KMS-11 (cell line): Measurements from ENCODE around the gene TMEM245.

Experiments used
- H2AFZ ChIP-seq: fragments of 200-600 bp; sonication (generic); 2 replicates; pipeline ENCODE4 v1.6.1; 2016; ENCODE audit warnings: antibody characterized with exemption, mixed run types, low read depth
- H3K27ac ChIP-seq: fragments of 200-600 bp; sonication (generic); 2 replicates; pipeline ENCODE4 v1.6.1; 2016; ENCODE audit warnings: mild to moderate bottlenecking, mixed run types
- H3K27me3 ChIP-seq: fragments of 200-600 bp; sonication (generic); 2 replicates; pipeline ENCODE4 v1.6.1; 2017; ENCODE audit warnings: mild to moderate bottlenecking, low read depth, mixed run types, moderate library complexity; ENCODE audit not compliant: insufficient read depth
- H3K36me3 ChIP-seq: fragments of 200-600 bp; sonication (generic); 2 replicates; pipeline ENCODE4 v1.6.1; 2017; ENCODE audit warnings: mild to moderate bottlenecking, mixed run types; ENCODE audit not compliant: insufficient read depth
- H3K4me1 ChIP-seq: fragments of 200-600 bp; sonication (generic); 2 replicates; pipeline ENCODE4 v1.6.1; 2016; ENCODE audit warnings: mild to moderate bottlenecking, low read depth, mixed run types; ENCODE audit not compliant: poor library complexity, severe bottlenecking
- H3K4me2 ChIP-seq: fragments of 200-600 bp; sonication (generic); 2 replicates; pipeline ENCODE4 v1.7.0; 2016; ENCODE audit warnings: mild to moderate bottlenecking, mixed run types
- H3K4me3 ChIP-seq: fragments of 200-600 bp; sonication (generic); IDR thresholded peaks from 2 replicates; pipeline ENCODE4 v1.6.1; 2017; ENCODE audit warnings: low read depth, low read length, mixed read lengths; ENCODE audit not compliant: insufficient read depth
- H3K79me2 ChIP-seq: fragments of 200-600 bp; sonication (generic); 2 replicates; pipeline ENCODE4 v1.6.1; 2016; ENCODE audit warnings: low read depth, mixed run types; ENCODE audit not compliant: insufficient read depth
- H3K9ac ChIP-seq: fragments of 200-600 bp; sonication (generic); 2 replicates; pipeline ENCODE4 v1.6.1; 2016; ENCODE audit warnings: mild to moderate bottlenecking, mixed run types
- H4K20me1 ChIP-seq: fragments of 200-600 bp; sonication (generic); 2 replicates; pipeline ENCODE4 v1.6.1; 2016; ENCODE audit warnings: mild to moderate bottlenecking, mixed run types; ENCODE audit not compliant: insufficient read depth
- TF ChIP-seq, protein P1 (sequence below): fragments of 200-600 bp; sonication (generic); conservative IDR thresholded peaks from 2 replicates; pipeline ENCODE4 v1.6.1; 2017; ENCODE audit warnings: low read depth, mild to moderate bottlenecking, antibody characterized with exemption, low read length, moderate library complexity, mixed read lengths

The TMEM245 gene

DNA sequence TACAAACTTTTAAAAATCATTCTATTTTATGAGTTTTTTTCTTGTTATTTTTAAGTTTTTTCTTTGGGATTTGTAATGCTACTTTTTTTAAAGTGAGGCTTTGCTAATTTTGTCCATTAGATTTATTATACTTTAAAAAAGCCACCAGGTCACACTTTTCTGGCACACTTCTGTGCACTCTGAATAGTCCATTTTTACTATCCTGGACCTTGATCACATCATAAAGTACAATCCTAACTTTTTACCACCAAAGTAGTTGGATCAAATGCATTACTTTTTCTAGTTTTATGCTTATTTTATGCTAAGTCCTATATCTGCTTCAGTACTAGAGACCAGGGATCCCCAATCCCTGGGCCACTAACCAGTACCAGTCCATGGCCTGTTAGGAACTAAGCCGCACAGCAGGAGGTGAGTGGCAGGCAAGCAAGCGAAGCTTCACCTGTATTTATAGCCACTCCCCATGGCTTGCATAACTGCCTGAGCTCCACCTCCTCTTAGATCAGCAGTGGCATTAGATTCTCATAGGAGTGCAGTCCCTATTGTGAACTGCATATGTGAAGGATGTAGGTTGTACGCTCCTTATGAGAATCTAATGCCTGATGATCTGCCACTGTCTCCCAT lies 31.3 kb upstream of the TMEM245 start:
- no peak overlapping the region for H3K27ac ChIP-seq
- H3K4me1 ChIP-seq, result no peaks in the 10 kb centered on the region
- no peak overlapping the region for H3K4me2 ChIP-seq
- H3K79me2 ChIP-seq, result no peaks in the 10 kb centered on the region
- no peaks in the 10 kb centered on the region for H3K36me3 ChIP-seq
- H2AFZ ChIP-seq, result no peak overlapping the region
- TF ChIP-seq, protein P1, sequence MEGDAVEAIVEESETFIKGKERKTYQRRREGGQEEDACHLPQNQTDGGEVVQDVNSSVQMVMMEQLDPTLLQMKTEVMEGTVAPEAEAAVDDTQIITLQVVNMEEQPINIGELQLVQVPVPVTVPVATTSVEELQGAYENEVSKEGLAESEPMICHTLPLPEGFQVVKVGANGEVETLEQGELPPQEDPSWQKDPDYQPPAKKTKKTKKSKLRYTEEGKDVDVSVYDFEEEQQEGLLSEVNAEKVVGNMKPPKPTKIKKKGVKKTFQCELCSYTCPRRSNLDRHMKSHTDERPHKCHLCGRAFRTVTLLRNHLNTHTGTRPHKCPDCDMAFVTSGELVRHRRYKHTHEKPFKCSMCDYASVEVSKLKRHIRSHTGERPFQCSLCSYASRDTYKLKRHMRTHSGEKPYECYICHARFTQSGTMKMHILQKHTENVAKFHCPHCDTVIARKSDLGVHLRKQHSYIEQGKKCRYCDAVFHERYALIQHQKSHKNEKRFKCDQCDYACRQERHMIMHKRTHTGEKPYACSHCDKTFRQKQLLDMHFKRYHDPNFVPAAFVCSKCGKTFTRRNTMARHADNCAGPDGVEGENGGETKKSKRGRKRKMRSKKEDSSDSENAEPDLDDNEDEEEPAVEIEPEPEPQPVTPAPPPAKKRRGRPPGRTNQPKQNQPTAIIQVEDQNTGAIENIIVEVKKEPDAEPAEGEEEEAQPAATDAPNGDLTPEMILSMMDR, result no peak
- H3K27me3 ChIP-seq, result no peaks in the 10 kb centered on the region
- H3K9ac ChIP-seq, result no peak overlapping the region
- H3K4me3 ChIP-seq, result no peak overlapping the region
- no peaks in the 10 kb centered on the region for H4K20me1 ChIP-seq

DNA sequence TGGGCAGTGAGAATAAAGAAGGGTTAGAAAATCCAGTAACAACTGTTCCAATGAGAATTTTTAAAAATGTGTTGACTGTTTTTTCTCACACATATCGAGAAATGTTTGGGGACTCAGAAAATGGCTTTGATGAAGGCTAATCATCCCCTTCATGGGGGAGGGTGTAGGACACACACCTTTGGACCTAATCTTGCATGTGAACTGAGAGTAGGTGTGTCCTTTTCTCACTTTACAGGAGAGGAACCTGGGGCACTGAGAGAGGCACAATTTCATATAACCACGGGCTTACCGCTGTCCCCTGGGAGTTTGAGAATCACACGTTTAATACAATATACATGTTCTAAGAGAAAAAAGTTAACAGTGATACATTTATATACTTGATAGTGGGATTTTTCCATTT lies 30.0 kb upstream of the TMEM245 start:
- no peak overlapping the region for H3K4me2 ChIP-seq
- no peaks in the 10 kb centered on the region for H4K20me1 ChIP-seq
- no peaks in the 10 kb centered on the region for H3K36me3 ChIP-seq
- no peak overlapping the region for H2AFZ ChIP-seq
- H3K4me3 ChIP-seq, result no peak overlapping the region
- no peaks in the 10 kb centered on the region for H3K27me3 ChIP-seq
- no peaks in the 10 kb centered on the region for H3K4me1 ChIP-seq
- no peaks in the 10 kb centered on the region for H3K79me2 ChIP-seq
- TF ChIP-seq, protein P1, result no peak
- H3K27ac ChIP-seq, result no peak overlapping the region
- H3K9ac ChIP-seq, result no peak overlapping the region

DNA sequence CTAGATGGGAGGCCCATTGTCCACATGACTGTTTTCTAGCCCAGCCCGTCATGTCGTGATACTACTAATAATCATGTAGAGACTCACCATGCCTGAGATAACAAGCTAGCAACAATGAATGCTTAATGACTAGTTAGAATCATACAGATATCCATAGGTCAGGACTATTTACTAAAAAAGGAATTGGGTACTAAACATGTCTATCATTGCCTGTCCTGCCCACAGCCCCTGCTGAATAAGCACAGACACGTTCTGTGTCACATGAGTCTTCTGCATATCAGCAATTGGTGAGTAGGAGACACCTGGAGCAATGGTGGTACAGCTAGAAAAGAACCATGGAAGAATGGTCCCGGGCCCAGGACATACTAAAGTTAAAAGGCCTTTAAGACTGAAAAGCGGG lies 29.3 kb upstream of the TMEM245 start:
- Histone ChIP-seq H3K4me2 (no peak overlapping the region), H3K4me3 (no peak overlapping the region), H3K4me1 (peaks cover 4% of the 10 kb centered on the region), H2AFZ (no peak overlapping the region), H3K79me2 (no peaks in the 10 kb centered on the region), H3K27me3 (no peaks in the 10 kb centered on the region), H3K36me3 (no peaks in the 10 kb centered on the region), H3K9ac (no peak overlapping the region), H3K27ac (no peak overlapping the region), H4K20me1 (no peaks in the 10 kb centered on the region)
- TF ChIP-seq, protein P1, result no peak

DNA sequence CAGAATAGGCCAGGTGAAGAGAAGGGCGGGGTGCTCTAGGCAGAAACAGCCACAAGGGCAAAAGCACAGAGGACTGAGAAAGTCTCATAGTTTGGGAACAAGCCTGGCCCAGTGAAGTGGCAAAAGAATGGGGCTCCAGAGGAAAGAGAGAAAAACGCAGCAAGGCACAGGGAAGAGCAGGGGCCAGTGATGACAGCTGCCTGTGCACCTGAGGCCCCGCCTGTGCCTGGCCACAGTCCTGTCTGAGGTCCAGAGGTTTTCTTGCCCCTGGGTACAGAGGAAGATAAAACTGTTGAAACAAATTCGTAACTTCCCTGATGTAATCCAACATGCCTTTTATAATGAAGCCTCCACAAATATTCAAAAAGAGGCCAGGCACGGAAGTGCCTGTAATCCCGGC lies 25.3 kb upstream of the TMEM245 start:
- Histone ChIP-seq H3K4me3 (no peak overlapping the region), H2AFZ (no peak overlapping the region), H3K4me1 (peaks cover 13% of the 10 kb centered on the region), H3K4me2 (no peak overlapping the region), H3K9ac (no peak overlapping the region), H3K27me3 (no peaks in the 10 kb centered on the region), H3K27ac (no peak overlapping the region), H3K36me3 (no peaks in the 10 kb centered on the region), H3K79me2 (no peaks in the 10 kb centered on the region), H4K20me1 (no peaks in the 10 kb centered on the region)
- TF ChIP-seq, protein P1, result no peak
